Epithelial cell of proximal tubule (primary cell): Measurements from ENCODE around the gene NFE2L2. TPM values are rescaled to one million over a fixed set of nuclear protein-coding genes. Genes with fewer than 3 reads are reported as not detected.

Experiments
- DNase-seq: peaks from one replicate; pipeline ENCODE4 v3.0.0-alpha.2; 2011; ENCODE audit warnings: low read depth
- H3K4me3 ChIP-seq: 2 replicates; pipeline ENCODE4 v1.5.1; 2011; ENCODE audit warnings: low read depth, mild to moderate bottlenecking, low read length
- total RNA-seq: library from RNA; depleted of rRNA; stranded (reverse); fragments of >200 nt; gene quantifications from 2 replicates; pipeline ENCODE4 v1.2.3, GENCODE V29; 2015
- TF ChIP-seq, protein P1 (sequence below): conservative IDR thresholded peaks from 2 replicates; pipeline ENCODE4 v1.5.1; 2012; ENCODE audit warnings: low read depth, mild to moderate bottlenecking, low read length

The NFE2L2 gene
- total RNA-seq, 1 donor from 2014 or later: 53.0 TPM

GRCh38 chr2:177256695-177257094 is 7.8 kb downstream of the NFE2L2 start:
- no peak overlapping the region for H3K4me3 ChIP-seq
- no peak for DNase-seq

DNA sequence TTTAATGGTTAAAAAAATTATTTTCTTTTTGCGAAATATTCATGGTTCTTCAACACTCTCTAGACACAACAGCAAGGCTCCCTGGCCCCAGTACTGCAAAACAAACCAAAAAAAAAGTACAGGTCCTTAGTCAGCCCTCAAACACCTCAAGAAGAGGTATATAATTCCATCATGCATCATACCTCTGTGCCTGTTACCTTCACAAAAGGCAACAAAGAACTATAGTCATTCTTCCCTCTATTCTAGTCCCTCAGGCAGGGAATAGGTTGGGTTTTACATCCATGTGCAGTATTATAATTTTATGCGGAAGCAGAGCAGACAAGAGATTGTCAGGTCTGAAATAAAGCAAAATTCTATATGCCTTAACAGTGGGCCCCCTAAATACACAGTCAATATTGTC is 8.5 kb downstream of the NFE2L2 start:
- no peak for DNase-seq
- TF ChIP-seq, protein P1, sequence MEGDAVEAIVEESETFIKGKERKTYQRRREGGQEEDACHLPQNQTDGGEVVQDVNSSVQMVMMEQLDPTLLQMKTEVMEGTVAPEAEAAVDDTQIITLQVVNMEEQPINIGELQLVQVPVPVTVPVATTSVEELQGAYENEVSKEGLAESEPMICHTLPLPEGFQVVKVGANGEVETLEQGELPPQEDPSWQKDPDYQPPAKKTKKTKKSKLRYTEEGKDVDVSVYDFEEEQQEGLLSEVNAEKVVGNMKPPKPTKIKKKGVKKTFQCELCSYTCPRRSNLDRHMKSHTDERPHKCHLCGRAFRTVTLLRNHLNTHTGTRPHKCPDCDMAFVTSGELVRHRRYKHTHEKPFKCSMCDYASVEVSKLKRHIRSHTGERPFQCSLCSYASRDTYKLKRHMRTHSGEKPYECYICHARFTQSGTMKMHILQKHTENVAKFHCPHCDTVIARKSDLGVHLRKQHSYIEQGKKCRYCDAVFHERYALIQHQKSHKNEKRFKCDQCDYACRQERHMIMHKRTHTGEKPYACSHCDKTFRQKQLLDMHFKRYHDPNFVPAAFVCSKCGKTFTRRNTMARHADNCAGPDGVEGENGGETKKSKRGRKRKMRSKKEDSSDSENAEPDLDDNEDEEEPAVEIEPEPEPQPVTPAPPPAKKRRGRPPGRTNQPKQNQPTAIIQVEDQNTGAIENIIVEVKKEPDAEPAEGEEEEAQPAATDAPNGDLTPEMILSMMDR: no peak
- no peak overlapping the region for H3K4me3 ChIP-seq

More at GRCh38 chr2:177256695-177257094, 7.8 kb downstream of the NFE2L2 start:
- TF ChIP-seq, protein P1: no peak

DNA sequence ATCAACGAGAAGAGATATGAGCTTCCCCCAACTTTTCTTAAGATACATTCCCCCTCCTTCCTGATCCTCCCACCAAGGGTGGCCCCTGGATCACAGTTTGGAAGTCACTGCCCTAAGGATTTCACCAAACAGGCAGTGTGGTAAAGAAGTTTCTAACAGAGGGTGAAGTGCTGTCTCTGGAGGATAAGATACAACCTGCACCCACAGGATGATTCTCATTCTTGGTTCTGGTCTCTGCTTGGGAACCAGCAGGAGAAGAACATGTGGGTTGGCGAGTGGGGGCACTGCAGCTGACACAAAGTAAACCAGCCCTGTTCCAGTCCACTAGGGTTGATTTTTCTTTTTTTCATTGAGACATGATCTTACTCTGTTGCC is 9.3 kb downstream of the NFE2L2 start:
- TF ChIP-seq, protein P1: no peak
- DNase-seq: no peak
- no peak overlapping the region for H3K4me3 ChIP-seq

DNA sequence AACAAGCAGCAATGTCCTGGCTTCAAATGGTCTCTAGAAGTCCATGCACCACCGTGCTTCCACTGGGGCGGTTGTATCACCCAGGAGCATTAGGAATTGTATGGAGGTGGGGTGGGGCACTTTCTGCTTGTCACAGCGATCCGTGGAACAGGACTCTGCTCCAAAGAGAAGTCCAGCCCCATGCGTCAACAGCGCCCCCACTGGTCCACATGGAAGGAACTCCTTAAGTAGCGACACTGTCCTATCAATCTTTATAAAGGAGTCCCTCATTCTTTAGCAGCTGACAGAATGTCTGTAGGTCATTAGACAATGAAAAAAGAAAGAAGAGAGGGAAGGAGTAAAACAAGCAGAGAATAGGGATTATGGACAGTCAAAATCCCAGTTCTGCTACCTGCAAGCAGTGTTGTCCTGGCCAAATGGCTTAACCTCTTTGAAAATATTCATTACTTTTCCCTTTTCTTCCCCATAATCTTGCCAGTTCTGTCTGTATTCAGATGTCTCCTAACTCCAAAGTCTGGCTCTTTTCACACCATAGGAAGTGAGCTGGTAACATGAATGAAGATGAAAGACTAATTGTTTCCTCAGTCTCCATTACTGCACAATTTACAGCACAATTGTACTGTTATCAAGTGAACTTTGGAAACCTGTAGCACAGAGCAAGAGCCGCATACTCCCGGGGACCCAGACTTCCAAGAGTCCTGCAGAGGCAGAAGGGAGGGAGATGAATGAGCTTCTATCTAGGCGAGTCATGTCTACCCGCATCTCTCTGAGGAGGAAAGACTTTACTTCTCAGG is 9.9 kb downstream of the NFE2L2 start:
- DNase-seq: no peak
- no peak overlapping the region for H3K4me3 ChIP-seq
- TF ChIP-seq, protein P1: peak; percentile 64

- TF ChIP-seq, protein P1: no peak
- no peak for DNase-seq
- no peak overlapping the region for H3K4me3 ChIP-seq
Observed at GRCh38 chr2:177253704-177254103, 10.8 kb downstream of the NFE2L2 start.

DNA sequence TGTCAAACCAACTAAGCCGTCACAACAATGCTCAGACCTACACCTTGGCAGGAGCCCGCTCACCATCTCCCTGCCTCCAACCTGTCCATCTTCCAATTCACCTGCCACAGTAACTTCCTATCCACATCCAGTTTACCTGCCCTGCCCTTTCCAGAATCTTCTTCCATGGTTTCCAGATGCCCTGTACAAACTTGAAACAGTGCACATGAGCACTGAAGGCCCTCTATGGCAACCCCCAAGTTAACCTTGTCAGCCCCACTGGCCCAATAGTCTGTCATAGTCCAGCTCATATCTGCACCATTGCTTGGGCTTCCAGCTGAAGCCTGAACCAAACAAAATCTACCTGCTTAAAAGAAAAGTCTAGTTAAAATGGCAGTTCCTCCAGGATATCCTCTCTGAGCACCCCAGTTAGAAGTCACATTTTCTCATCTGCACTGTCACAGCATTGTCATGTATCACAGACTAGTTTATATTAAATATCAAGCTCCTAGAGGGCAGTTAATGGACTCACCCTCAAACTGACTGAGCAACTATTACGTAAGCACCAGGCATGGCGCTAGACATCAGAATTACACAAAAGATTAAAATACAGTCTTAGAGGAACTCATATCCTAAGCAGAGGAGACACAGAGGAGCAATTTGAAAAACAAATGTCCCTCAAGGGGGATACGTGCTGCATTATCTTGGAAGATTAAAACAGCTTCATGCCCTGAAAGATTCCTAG is 11.6 kb downstream of the NFE2L2 start:
- TF ChIP-seq, protein P1: no peak
- H3K4me3 ChIP-seq: no peak overlapping the region

GRCh38 chr2:177251165-177251542 is 13.4 kb downstream of the NFE2L2 start:
- DNase-seq: no peak
- TF ChIP-seq, protein P1: no peak
- no peak overlapping the region for H3K4me3 ChIP-seq

More for the DNA sequence above, 11.6 kb downstream of the NFE2L2 start:
- no peak for DNase-seq
